ENCODE measurements around the gene PGLYRP2. TPM values are rescaled to one million over a fixed set of nuclear protein-coding genes. Genes with fewer than 3 reads are reported as not detected.

Gene PGLYRP2
- total and polyA plus RNA-seq, 2 experiments from 2014 or later = not detected

DNA sequence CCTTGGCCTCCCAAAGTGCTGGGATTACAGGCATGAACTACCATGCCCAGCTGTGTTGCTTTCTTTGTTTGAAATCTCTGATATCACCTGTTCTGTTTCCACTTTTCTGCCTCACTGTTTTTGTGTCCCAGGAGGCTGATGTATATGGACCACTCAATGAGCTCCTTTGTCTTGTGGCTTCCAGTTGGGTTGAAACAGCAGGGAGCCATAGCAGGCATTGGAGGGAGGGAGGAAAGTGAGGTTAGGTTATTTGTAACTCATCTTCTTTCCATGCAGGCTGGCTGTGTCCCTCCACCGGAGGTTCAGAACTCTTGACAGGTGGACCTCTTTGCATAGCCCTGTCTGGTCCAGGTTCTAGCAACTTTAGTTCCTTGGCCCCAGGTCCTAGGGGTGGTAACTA, 23.0 kb upstream of the PGLYRP2 start:
- Histone ChIP-seq H2AFZ (no peak overlapping the region), H3K36me3 (ENCODE audit: low read depth) (no peaks in the 10 kb centered on the region), H3K4me2 (ENCODE audit: unreplicated experiment) (no peak overlapping the region), H3K9me2 (ENCODE audit: insufficient read depth) (no peaks in the 10 kb centered on the region), H3K4me3 (no peak overlapping the region), H3F3A (ENCODE audit: insufficient read depth) (no peaks in the 10 kb centered on the region), H3K4me1 (ENCODE audit: insufficient read depth) (no peaks in the 10 kb centered on the region), H3K27me3 (replicated peaks; ENCODE audit: insufficient read depth) (peaks cover 10% of the 10 kb centered on the region), H3K9me3 (ENCODE audit: low read depth) (no peaks in the 10 kb centered on the region), H4K20me1 (ENCODE audit: insufficient read depth) (no peaks in the 10 kb centered on the region), H3K27ac (no peak overlapping the region), H3K9ac (no peak overlapping the region), H3K79me2 (ENCODE audit: insufficient read depth) (no peaks in the 10 kb centered on the region)
- in situ Hi-C loops (cut with MboI) = no loop called here
- no peak for DNase-seq
- TF ChIP-seq EZH2 (IDR thresholded peaks at IDR 0.05; ENCODE audit: insufficient read depth, poor library complexity, severe bottlenecking) (no peak), EZH2phosphoT487 (IDR thresholded peaks at IDR 0.05; ENCODE audit: insufficient read depth, low read depth) (no peak)
- WGBS, 2 experiments (ENCODE audit: low coverage in 1 of 2, low lambda C conversion rate in 2 of 2, missing lambda C conversion rate in 2 of 2) = 50 to 55% methylated on average over 1 of the region's 1 CpG

DNA sequence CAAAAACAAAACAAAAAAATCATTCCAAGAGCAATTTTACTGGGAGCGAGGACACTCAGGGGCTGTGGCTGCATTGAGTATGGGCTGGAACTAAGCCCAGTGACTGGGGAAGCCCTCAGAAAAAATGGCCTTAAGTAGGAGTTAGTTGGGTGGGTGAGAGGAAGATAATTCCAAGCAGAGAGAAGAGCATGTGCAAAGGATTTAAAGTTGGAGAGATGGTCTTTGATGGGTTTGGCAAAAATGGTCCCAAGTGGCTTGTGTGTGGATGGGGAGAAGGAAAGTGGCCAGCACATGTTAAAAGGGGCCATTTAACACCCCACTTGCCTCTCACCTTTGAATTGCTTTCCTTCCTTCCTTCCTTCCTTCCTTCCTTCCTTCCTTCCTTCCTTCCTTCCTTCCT, 22.3 kb upstream of the PGLYRP2 start:
- Histone ChIP-seq H3K9ac (no peak overlapping the region), H3K27ac (no peak overlapping the region), H3K9me3 (ENCODE audit: low read depth) (no peaks in the 10 kb centered on the region), H3F3A (ENCODE audit: insufficient read depth) (no peaks in the 10 kb centered on the region), H3K4me1 (ENCODE audit: insufficient read depth) (no peaks in the 10 kb centered on the region), H3K9me2 (ENCODE audit: insufficient read depth) (no peaks in the 10 kb centered on the region), H3K36me3 (ENCODE audit: low read depth) (no peaks in the 10 kb centered on the region), H3K79me2 (ENCODE audit: insufficient read depth) (no peaks in the 10 kb centered on the region), H2AFZ (no peak overlapping the region), H3K4me2 (ENCODE audit: unreplicated experiment) (no peak overlapping the region), H3K4me3 (no peak overlapping the region), H3K27me3 (replicated peaks; ENCODE audit: insufficient read depth) (peaks cover 3% of the 10 kb centered on the region), H4K20me1 (ENCODE audit: insufficient read depth) (no peaks in the 10 kb centered on the region)
- 0% methylated on average over 1 of the region's 1 CpG for WGBS, 2 experiments (ENCODE audit: low coverage in 1 of 2, low lambda C conversion rate in 2 of 2, missing lambda C conversion rate in 2 of 2)
- TF ChIP-seq EZH2 (IDR thresholded peaks at IDR 0.05; ENCODE audit: insufficient read depth, poor library complexity, severe bottlenecking) = no peak
- TF ChIP-seq EZH2phosphoT487 (IDR thresholded peaks at IDR 0.05; ENCODE audit: insufficient read depth, low read depth) = no peak
- no peak for DNase-seq
- in situ Hi-C loops (cut with MboI) = no loop called here

DNA sequence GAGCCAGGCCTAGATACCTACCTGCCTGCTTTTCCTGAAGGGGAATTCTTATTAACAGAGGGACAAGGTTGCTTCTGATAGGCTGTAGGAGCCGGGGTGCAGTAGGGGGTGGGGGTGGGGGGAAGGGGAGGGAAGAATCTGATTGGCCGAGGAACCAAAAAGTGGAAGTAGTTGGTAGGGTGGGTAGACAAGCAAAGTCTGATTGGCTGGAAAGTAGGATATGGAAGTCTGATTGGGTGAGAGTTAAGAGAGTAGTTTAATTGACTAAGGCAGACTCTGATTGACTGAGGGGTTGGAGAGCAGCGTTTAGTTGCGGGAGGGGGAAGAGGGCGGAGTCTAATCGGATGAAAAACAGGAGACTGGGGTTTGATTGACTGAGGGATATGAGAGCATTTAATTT, 19.6 kb upstream of the PGLYRP2 start:
- no peaks in the 10 kb centered on the region for H3K79me2 ChIP-seq (ENCODE audit: insufficient read depth)
- H3K9ac ChIP-seq = no peak overlapping the region
- no peaks in the 10 kb centered on the region for H3K36me3 ChIP-seq (ENCODE audit: low read depth)
- no peak overlapping the region for H2AFZ ChIP-seq
- WGBS, 2 experiments (ENCODE audit: low coverage in 1 of 2, low lambda C conversion rate in 2 of 2, missing lambda C conversion rate in 2 of 2) = 39 to 44% methylated on average over 4 to 6 of the region's 6 CpGs
- H3K4me1 ChIP-seq (ENCODE audit: insufficient read depth) = no peaks in the 10 kb centered on the region
- no peak overlapping the region for H3K4me2 ChIP-seq (ENCODE audit: unreplicated experiment)
- no peaks in the 10 kb centered on the region for H3K9me3 ChIP-seq (ENCODE audit: low read depth)
- no peak overlapping the region for H3K27ac ChIP-seq
- no peak overlapping the region for H3K4me3 ChIP-seq
- H4K20me1 ChIP-seq (ENCODE audit: insufficient read depth) = no peaks in the 10 kb centered on the region
- no peak for TF ChIP-seq EZH2 (IDR thresholded peaks at IDR 0.05; ENCODE audit: insufficient read depth, poor library complexity, severe bottlenecking)
- no peak for TF ChIP-seq EZH2phosphoT487 (IDR thresholded peaks at IDR 0.05; ENCODE audit: insufficient read depth, low read depth)
- no peaks in the 10 kb centered on the region for H3F3A ChIP-seq (ENCODE audit: insufficient read depth)
- in situ Hi-C loops (cut with MboI) = no loop called here
- H3K27me3 ChIP-seq (replicated peaks; ENCODE audit: insufficient read depth) = no peaks in the 10 kb centered on the region; the same call in none of the 2 replicates
- no peaks in the 10 kb centered on the region for H3K9me2 ChIP-seq (ENCODE audit: insufficient read depth)
- no peak for DNase-seq

DNA sequence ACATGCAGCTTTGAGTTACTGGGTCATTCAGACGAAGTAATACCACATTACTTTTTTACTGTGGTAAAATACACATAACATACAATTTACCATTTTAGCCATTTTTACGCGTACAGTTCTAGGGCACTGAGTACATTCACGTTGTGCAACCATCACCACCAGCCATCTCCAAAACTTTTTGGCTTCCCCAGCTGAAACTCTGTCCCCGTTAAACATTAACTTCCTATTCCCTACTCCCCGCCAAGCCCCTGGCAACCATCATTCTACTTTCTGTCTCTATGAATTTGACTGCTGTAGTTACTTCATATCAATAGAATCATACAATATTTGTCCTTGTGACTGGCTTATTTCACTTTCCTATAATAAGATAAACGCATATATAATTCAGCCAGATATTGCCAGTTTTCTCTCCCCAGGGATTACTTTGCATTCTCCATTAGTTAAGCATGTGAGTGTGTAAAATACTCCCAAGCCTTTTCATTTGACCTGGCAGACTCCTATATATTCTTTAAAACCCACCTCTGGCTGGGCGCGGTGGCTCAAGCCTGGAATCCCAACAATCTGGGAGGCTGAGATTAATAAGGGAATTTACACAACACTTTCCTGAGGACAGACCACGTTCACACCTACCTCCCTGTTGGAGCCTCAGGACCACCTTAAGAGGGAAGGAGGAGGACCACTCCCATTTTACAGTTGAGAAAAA, 19.0 kb upstream of the PGLYRP2 start:
- in situ Hi-C loops (cut with MboI) = no loop called here
- H3K9ac ChIP-seq = no peak overlapping the region
- WGBS, 2 experiments (ENCODE audit: low coverage in 1 of 2, low lambda C conversion rate in 2 of 2, missing lambda C conversion rate in 2 of 2) = 52% methylated on average over 10 of the region's 10 CpGs

More for the DNA sequence above, 19.0 kb upstream of the PGLYRP2 start:
- TF ChIP-seq EZH2 (IDR thresholded peaks at IDR 0.05; ENCODE audit: insufficient read depth, poor library complexity, severe bottlenecking) (no peak), EZH2phosphoT487 (IDR thresholded peaks at IDR 0.05; ENCODE audit: insufficient read depth, low read depth) (no peak)
- Histone ChIP-seq H3K4me1 (ENCODE audit: insufficient read depth) (no peaks in the 10 kb centered on the region), H3K9me3 (ENCODE audit: low read depth) (no peaks in the 10 kb centered on the region), H3K9me2 (ENCODE audit: insufficient read depth) (no peaks in the 10 kb centered on the region), H3K27ac (no peak overlapping the region), H3F3A (ENCODE audit: insufficient read depth) (no peaks in the 10 kb centered on the region), H3K36me3 (ENCODE audit: low read depth) (no peaks in the 10 kb centered on the region), H3K79me2 (ENCODE audit: insufficient read depth) (no peaks in the 10 kb centered on the region), H3K27me3 (replicated peaks; ENCODE audit: insufficient read depth) (no peaks in the 10 kb centered on the region; the same call in none of the 2 replicates), H3K4me3 (no peak overlapping the region), H2AFZ (no peak overlapping the region), H3K4me2 (ENCODE audit: unreplicated experiment) (no peak overlapping the region), H4K20me1 (ENCODE audit: insufficient read depth) (no peaks in the 10 kb centered on the region)
- DNase-seq = no peak
